ENCODE data around the gene SPATA31E1.
"Not testable (repeated sequence)": the region's sequence is repeated elsewhere in the genome, so short reads cannot be mapped to it uniquely, and the experiment has no call there.

SPATA31E1 gene

DNA sequence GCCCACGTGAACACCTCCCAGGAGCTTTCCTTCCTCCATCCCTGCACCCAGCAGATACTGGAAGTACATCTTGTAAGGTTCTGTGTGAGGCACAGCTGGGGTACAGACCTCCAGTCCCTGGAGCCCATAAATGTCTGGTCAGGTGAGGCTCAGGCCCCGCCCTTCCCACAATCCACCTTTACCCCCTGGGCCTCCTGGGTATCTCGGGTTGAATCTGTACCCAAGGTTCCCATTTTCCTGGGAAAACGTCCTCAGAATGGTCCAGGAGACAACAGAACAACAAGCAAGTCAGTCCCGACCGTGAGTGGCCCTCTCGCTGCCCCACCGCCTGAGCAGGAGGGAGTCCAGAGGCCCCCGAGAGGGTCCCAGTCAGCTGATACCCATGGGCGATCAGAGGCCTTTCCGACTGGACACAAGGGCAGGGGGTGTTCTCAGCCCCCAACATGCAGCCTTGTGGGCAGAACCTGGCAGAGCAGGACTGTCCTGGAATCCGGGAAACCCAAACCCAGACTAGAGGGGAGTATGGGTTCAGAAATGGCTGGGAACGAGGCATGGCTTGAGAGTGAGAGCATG, 4.3 kb downstream of the SPATA31E1 start:
- DNase-seq = no peak

DNA sequence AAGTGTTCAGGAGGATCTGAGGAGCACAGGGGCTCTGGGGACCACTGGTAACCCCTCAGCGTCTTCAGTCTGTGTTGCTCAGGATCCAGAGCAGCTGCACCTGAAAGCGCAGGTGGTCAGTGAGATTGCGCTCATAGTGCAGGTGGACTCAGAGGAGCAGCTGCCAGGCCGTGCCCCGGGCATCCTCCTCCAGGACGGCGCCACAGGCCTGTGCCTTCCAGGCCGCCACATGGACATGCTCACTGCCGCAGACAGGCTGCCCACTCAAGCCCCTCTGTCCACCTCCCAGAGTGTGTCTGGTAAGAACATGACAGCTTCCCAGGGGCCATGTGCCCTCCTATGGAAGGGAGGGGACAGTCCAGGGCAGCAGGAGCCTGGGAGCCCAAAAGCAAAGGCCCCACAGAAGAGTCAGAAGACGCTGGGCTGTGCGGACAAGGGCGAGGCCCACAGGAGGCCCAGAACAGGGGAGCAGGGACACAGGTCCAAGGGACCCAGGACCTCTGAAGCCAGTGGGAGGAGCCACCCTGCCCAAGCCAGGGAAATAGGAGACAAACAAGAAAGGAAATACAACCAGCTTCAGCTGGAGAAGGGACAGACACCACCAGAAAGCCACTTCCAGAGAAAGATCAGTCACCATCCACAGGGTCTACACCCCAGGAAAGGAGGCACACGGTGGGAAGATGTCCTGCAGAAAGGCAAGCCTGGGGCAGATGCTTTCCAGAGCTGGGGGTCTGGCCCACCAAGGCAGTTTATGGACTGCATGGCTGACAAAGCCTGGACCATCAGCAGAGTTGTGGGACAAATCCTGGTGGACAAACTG, 5.2 kb downstream of the SPATA31E1 start:
- DNase-seq = no peak

DNA sequence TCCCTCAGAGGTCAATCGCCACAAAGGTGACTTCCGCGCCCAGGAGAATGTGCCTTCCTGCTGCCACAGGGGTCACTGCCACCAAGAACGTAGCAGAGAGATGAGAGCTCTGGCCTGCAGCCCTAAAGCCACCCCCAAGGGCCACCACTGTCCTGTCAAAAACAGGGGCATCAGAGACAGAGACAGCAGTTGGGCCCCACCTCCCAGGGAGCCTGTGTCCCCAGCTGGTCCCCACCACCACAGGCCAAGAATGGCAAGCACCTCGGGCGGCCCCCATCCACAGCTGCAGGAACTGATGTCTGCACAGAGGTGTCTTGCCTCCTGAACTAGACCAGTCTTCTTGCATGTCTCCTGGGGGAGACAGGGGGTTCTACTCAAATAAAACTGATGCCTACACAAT, 5.8 kb downstream of the SPATA31E1 start:
- no peak for DNase-seq

DNA sequence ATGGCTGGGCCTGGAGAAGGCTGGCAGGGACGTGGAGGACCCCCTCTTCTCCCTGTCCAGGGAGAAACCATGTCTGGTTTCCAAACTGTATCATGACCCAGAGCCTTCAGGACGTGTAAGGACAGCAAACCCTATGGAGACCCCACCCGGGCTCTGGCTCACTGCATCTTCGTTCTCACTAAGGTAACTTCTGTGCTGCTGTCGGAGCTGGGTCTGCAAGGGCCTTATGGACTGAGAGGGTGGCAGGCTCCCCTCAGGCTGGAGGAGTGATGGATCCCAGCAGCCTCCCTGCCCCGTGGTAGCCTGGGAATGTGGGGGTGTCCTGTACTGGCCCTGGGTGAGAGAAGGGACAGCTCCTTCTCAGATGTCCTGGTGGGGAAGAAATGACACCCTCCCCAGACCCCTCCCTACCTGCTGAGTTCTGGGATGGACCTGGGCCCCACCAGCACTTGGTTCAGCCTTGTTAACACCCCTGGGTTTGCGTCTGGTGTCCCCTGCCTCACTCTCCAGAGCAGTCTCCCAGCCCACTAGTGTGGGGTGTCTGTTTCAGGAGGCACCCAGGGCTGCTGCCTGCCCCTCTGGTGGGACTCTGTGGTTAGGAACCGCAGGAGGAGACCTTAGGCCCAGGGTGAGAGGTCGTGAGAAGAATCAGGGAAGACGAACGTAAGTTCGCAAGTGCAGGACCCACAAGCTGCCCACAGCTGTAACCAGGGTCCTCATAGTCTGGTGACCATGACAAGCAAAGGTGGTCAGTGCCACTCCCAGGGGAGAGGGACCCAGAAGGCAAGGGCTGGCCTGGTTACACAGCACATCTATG, 6.6 kb downstream of the SPATA31E1 start:
- no peak for DNase-seq

DNA sequence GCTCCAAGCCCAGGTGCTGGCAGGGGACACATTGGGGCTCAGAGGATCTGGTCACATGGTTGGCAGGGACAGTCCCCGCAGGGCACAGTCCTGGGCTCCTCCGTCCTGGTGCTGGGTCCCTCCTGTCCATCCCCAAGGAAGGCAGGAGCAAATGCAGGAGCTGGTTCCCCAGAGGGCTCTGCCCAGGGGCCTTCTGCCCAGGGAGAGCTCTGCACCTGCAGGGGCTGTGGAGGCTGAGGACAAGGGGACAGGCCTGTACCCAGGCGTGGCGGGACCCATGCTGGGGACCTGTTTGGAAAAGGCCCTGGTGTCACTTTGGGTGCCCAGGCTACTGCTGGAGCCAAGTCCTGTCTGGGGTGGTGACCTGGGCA, 7.2 kb downstream of the SPATA31E1 start:
- no peak for DNase-seq

DNA sequence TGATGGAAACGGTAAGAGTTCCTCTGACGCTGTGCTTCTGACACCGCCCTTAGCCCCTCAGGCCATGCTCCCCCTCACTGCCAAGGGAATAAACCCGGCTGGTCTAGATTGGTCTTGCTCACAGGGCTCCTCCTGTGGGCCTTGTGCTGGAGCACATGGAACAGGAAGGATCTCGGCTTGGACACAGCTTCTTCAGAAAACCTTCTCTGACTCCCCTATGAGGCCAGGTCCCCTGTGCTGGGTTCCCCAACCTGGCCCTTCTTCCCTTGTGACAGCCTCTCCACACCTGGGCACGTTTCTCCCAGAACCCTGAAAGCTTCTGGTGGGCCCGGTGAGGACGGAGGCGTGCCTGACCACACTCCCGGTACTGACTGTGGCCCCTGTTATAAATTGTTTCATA, 8.2 kb downstream of the SPATA31E1 start:
- DNase-seq = no peak

DNA sequence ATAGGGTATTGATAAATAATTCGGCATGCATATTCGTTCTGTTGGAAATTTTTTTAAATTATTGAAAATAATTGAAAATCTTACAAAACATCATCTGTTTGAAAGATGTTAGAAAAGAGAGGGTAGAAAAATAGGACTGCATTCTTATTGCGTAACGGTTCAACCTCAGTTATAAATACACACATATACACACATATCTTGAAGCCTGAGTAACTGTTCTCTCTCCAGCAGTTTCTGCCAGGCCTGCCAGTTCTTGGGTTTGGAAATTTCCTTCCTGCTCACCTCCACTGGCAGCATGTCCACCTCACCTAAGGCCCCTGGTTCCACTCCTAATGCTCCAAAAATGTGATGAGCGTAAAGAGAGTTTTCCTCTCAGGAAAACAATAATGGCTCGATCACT, 9.1 kb downstream of the SPATA31E1 start:
- no peak for DNase-seq

DNA sequence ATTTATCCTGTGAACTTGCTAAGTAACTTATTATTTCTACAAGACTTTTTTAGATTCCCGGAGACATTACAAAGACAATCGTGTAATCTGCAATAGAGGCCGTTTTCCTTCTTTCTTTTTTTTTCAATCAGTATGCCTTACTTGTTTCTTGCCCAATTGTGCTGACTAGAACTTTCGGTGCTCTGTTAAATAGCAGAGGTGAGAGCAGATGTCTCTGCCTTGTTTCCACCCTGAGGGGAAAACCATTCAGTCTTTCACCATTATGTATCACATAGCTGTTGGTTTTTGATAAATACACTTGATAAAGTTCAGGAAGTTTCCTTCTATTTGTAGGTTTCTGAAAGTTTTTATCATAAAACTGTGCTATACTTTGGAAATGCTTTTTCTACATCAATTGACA, 10.3 kb downstream of the SPATA31E1 start:
- no peak for DNase-seq

DNA sequence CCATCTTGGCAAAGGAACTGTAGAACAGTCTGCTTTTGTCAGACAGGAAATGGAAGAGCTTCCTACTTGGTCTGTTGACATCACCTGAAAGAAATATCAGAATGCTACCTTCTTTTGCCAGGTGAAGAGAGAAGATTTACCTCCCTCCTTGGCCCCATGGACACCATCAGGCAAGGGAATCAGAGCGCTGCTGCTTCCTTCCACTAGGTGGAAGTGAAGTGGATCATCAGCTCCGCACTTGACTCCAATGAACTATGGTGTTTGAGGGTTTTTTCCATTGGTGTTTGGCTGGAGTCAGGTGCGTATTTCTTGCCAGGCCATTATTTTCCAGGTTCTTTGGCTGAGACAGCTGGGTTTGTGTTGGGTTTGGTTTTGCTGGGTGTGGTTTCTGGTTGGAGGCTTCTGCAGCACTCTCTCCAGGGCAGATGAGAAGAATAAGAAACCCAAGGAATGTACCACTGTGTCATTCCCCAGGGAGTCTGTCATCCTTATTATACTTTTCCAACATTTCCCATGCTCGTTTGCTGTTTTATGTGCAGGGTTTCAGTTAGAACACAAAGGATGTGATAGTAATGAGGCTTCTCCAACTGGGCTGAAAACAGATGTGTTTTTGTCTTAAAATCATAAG, 12.4 kb downstream of the SPATA31E1 start:
- no peak for DNase-seq

DNA sequence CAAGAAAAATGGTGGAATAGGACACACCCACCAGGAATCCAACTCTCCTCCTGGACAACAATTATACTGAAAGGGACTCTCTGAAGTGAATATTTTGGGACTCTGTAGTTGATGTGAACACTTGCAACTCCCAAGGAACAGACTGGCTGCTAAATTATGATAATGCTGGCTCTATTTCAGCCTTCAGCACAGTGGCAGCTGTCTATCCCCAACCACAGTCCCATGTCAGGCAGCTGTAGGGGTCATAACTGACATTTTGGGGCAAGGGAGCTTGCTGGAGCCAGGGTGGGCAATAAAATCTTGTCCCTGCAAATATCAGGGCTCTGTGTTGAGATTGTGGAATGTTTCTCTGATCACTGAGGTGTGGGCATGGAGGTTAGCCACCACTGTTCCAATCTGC, 14.2 kb downstream of the SPATA31E1 start:
- no peak for DNase-seq

DNA sequence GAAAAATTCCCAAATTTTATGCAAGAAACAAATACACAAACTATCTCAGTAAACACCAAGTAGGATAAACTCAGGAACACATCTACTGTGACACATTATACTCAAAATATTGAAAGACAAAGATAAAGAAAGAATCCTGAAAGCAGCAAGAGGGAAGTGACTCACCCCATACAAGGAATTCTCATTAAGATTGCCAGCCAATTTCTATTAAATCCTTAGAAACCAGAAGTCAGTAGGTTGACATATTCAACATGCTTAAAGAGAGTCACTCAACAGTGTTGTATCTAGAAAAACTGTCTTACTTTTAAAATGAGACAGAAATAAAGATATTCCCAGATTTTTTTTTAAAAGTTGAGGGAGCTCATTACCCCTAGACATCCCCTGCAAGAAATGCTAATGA, 15.5 kb downstream of the SPATA31E1 start:
- no peak for DNase-seq

DNA sequence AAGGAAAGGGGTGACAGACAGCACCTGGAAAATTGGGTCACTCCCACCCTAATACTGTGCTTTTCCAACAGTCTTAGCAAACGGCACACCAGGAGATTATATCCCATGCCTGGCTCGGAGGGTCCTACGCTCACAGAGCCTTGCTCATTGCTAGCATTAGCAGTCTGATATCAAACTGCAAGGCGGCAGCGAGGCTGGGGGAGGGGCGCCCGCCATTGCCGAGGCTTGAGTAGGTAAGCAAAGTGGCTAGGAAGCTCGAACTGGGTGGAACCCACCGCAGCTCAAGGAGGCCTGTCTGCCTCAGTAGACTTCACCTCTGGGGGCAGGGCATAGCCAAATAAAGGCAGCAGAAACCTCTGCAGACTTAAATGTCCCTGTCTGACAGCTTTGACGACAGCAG, 19.7 kb downstream of the SPATA31E1 start:
- DNase-seq = not testable (repeated sequence)

DNA sequence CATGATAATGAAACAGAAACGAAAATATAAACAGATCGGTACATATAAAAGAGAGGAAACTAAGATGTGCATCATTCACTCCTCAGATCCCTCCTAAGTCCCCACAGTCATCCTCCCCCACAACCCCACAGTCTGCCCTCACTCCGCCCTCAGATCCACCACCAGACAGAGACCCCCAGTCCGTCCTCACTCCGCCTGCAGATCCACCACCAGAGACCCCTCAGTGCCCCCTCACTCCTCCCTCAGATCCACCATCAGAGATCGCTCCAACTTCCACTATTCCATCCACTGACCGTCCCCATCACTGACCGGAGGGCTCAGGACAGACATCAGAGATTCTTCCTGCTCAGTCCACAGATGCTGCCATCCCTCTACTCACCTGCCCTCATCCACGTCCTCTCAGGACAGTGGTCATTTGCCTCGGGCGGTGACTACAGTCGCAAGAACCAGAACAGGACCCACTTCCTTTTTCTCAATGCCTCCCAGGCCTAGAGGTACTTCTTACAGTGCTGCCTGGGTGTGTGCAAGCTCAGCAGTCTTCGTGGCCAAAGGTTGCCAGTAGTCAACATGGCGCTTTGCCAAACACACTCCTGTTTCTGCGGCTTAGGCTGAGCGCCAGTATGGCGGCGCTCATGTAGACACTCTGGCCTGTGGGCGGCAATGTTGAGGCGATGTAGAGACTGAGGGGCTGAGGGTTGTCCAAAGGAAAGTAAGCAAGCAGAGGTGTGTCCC, 26.8 kb downstream of the SPATA31E1 start:
- no peak for DNase-seq

DNA sequence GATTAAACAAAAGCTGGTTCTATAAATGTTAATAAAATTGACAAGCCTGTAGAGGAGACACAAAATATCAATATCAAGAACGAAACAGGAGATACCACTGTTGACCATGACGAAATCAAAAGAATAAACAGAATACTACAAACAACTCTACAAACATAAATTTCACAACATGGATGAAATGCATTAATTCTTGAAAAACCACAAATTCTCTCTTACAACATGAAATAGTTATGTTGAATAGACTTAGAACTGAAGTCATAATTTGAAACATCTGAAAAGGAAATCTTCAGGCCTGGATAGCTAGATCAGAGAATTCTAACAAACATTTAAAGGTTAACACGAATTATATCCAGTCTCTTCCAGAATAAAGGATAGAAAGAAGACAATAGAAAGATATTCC, 28.1 kb downstream of the SPATA31E1 start:
- no peak for DNase-seq

DNA sequence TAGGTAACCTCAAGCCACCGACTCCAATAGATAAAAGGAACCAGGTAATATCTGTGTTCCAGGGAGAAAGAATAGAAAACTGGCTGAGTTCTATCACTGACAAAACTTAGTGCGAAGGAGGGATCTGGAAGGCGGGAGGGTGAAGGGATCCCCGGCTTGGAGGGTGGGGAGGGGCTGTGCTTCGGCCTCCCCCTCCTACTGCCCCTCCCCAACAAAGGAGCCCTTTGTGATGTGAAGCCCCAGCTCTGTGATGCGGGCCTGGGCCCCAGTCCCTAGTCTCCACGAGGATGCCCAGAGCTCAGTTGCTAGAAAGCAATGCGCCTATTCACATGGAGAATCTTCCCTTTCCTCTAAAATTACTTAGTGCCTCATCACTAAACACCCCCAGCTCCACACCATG, 35.0 kb downstream of the SPATA31E1 start, which contains the start of gene SPATA31C1:
TSS of gene SPATA31C1 (plus strand) at position 301 of the 400 bp plus-strand sequence.
- DNase-seq = not testable (repeated sequence)

DNA sequence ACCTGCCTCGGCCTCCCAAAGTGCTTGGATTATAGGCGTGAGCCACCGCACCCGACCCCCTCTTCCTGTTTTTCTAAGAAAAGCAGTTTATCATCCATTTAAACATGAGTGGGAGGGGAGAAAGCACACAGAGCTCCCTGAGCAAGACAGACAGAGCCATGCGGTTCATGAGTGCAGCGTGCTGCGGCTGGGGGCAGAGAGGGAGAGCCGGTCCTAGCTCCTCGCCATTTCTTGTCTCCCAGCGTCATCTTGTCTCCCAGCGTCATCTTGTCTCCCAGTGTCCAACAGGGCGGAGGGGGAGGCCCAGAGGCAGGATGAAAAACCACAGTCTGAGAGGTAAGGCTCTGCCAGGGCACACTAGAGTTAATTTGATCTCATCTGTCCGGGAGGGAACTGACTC, 36.3 kb downstream of the SPATA31E1 start:
- not testable (repeated sequence) for DNase-seq

DNA sequence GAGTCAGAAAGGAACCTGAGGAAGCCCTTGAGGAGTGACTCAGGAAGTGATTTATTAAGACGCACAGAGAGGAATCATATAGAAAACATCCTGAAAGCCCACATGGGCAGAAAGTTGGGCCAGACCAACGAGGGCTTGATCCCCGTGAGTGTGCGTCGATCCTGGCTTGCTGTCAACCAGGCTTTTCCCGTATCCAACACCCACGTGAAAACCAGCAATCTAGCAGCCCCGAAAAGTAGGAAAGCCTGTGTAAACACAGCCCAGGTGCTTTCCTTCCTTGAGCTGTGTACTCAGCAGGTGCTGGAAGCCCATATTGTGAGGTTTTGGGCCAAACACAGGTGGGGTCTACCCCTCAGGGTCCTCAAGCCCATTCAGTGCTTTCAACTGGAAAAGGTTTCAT, 38.9 kb downstream of the SPATA31E1 start:
- DNase-seq = not testable (repeated sequence)

DNA sequence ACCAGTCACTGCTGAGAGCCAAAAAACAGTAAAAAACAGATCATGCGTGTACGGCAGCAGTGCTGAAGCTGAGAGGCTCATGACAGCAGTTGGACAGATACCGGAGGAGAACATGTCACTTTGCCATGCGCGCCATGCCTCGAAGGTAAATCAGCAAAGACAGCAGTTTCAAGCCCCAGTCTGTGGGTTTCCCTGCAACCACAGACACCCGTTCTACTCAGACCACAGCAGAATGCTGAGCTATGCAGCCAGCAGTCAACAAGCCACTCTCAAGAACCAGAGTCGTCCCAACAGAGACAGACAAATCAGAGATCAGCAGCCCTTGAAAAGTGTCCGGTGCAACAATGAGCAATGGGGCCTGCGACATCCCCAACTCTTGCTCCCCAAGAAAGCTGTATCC, 40.3 kb downstream of the SPATA31E1 start:
- DNase-seq = not testable (repeated sequence)

DNA sequence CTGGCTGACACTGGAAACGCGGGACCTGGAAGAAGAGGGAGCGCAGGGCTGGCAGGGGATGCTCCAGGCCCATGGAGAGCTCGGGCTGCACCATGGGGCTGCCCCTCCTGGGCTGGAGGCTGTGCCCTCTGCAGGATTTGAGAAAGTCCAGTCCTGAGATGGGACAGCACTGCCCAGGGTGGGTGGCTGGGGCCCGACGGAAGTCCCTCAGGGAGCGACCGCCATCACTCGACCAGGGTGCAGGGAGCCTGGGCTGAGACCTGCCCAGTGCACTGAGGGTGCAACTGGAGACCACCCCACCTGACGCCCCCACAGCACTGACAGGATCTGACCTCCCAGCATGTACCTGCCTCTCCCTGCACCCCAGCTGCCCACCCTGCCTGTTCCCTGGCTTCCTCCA, 42.2 kb downstream of the SPATA31E1 start:
- DNase-seq = not testable (repeated sequence)

DNA sequence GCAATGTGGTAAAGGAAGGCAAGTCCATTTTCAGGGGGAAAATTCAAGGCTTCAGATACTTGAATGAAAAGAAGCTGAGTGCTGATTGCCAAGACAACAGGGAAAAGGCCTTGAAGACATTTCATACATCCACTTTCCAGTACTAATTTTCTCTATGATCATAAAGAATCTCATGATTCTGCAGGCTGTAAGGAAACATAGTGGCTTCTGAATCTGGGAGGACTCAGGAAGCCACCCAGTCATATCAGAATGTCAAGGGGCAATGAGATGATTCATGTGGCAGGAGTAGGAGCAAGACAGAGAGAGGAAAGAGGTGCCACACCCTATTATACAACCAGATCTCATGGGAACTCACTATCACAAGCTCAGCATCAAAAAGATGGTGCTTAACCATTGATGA, 46.5 kb downstream of the SPATA31E1 start:
- not testable (repeated sequence) for DNase-seq

DNA sequence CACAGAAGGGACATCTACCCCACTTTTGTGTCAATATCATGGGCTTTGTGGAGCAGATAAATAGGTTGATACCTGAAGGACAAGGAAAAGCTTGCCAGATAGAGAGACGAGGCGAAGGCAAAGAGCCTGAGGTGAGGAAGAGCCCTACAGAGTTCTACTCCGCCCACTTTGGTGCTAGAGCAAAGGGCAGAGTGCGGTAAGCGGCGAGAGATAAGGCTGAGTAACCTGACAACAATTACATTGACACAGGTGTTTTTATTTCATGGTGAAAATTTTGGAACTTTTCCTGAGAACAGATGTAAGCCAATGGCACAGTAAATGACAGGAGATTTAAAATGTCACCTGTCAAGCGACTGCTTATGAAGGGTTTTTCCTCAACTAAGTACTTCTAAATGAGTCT, 51.8 kb downstream of the SPATA31E1 start:
- not testable (repeated sequence) for DNase-seq

DNA sequence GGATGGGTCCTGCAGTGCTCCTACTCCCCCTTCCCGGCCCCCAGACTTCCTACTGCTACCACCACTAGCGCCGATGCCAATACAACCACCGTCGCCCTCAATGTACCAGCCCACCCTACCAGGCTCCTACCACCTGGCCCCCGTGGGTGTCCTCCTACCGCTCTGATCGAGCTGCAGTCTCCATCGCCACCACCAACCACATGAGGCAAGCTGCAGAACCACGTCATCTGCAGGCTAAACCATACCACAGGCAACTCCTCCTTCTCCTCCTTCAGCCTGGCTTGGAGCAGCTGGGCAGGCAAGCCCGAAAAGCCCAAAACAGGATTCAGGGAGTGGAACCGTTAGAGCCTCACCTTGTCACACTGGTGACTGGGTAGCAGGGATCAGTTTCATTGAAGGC, 54.7 kb downstream of the SPATA31E1 start:
- DNase-seq = not testable (repeated sequence)

DNA sequence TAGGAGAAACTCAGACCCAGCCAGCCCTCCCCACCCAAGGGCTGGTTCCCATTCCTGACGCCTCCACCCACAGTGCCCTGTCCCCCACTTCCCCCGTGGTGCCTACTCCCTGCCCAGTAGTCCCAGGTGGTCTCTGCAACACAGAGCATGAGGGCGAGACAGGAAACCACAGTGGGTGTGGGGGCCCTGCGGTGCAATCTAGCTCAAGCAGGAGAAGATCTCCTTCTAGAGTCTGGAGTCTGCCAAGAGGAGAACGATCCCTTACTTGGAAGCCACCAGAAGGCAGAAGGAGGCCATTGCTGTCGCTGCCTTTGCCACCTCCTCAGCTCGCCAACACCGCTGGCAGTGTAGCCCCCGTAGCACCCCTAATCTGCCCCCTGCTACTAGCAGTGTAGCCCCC, 55.2 kb downstream of the SPATA31E1 start:
- DNase-seq = not testable (repeated sequence)
